AML-193 (cell line): ENCODE measurements around the gene PAXX.

ENCODE experiments used
- DNase-seq, 2 experiments: peaks; one replicate each; lab custom pipeline; 2025; lab: John Stamatoyannopoulos, UW

Gene PAXX

GRCh38 chr9:137018761-137019559, 26.7 kb downstream of the PAXX start:
- DNase-seq: no peak

GRCh38 chr9:137019891-137020683, 27.9 kb downstream of the PAXX start:
- DNase-seq: no peak

GRCh38 chr9:137020771-137021567, 28.7 kb downstream of the PAXX start:
- DNase-seq: no peak

- DNase-seq: no peak
Measured at GRCh38 chr9:137021568-137021978, 29.4 kb downstream of the PAXX start.

GRCh38 chr9:137021979-137022661, 29.9 kb downstream of the PAXX start:
- peak; percentile 43 to 53 for DNase-seq

GRCh38 chr9:137022662-137023008, 30.4 kb downstream of the PAXX start:
- no peak for DNase-seq

GRCh38 chr9:137023157-137023556, 30.9 kb downstream of the PAXX start:
- no peak for DNase-seq

- no peak for DNase-seq
Measured at GRCh38 chr9:137023583-137023991, 31.4 kb downstream of the PAXX start.

- DNase-seq: no peak
Measured at GRCh38 chr9:137025517-137025966, 33.3 kb downstream of the PAXX start.

GRCh38 chr9:137026384-137026783, 34.2 kb downstream of the PAXX start:
- no peak for DNase-seq

GRCh38 chr9:137026828-137027227, 34.6 kb downstream of the PAXX start:
- no peak for DNase-seq

GRCh38 chr9:137027369-137028262, 35.4 kb downstream of the PAXX start, which contains the start of gene ABCA2:
Gene ABCA2 (minus strand): TSS chr9:137028237. CDS start chr9:137028140, 97 bp downstream.
- DNase-seq: no peak

GRCh38 chr9:137028263-137029057, 36.2 kb downstream of the PAXX start:
- peak; percentile 63 to 67 for DNase-seq

- DNase-seq: peak; percentile 73 to 78
Measured at GRCh38 chr9:137029058-137029936, 37.1 kb downstream of the PAXX start.

- peak in 1 of 2 experiments; percentile 38 for DNase-seq
Measured at GRCh38 chr9:137030006-137030405, 37.8 kb downstream of the PAXX start.

GRCh38 chr9:137030538-137031527, 38.6 kb downstream of the PAXX start:
- DNase-seq: peak; percentile 87 to 94

- DNase-seq: peak; percentile 42 to 58
Measured at GRCh38 chr9:137031904-137032640, 39.9 kb downstream of the PAXX start, which contains the start of gene FUT7. Gene FUT7 (minus strand): TSS chr9:137032088. CDS start chr9:137031991, 97 bp downstream.
